T47D (cell line): ENCODE measurements around the gene TMEM272.
"Not testable (repeated sequence)": the region's sequence is repeated elsewhere in the genome, so short reads cannot be mapped to it uniquely, and the experiment has no call there.

Experiments used
- DNase-seq, 2 experiments: peaks; one replicate each; pipeline versions ENCODE4 v3.0.0 to v3.0.0-alpha.2; 2011 to 2012; ENCODE audit warnings: low read depth in 1 of 2, low spot score in 1 of 2
- JUND ChIP-seq: IDR thresholded peaks from 2 replicates; pipeline ENCODE4 v1.6.1; 2012; ENCODE audit warnings: low read depth
- in situ Hi-C: cut with HindIII; loops from 2 replicates; pipeline ENCODE4 v1.10.0; 2016; ENCODE audit warnings: low sequenced_read_pairs, low pct_unique_long_range_greater_than_20kb

The TMEM272 gene

GRCh38 chr13:51828730-51829567, 16.0 kb downstream of the TMEM272 start:
- TF ChIP-seq JUND = no peak
- no peak for DNase-seq
- in situ Hi-C loops = no loop called here

GRCh38 chr13:51827254-51827653, 17.7 kb downstream of the TMEM272 start:
- in situ Hi-C loops = no loop called here

GRCh38 chr13:51826606-51827005, 18.4 kb downstream of the TMEM272 start:
- in situ Hi-C loops = no loop called here
- DNase-seq = peak in 1 of 2 experiments; percentile 57
- TF ChIP-seq JUND = no peak

More at GRCh38 chr13:51827254-51827653, 17.7 kb downstream of the TMEM272 start:
- no peak for TF ChIP-seq JUND
- no peak for DNase-seq

GRCh38 chr13:51825681-51826254, 19.2 kb downstream of the TMEM272 start:
- in situ Hi-C loops = no loop called here
- no peak for TF ChIP-seq JUND
- DNase-seq = no peak

GRCh38 chr13:51825165-51825592, 19.8 kb downstream of the TMEM272 start:
- no peak for TF ChIP-seq JUND
- DNase-seq = no peak

GRCh38 chr13:51824712-51825111, 20.3 kb downstream of the TMEM272 start:
- DNase-seq, in situ Hi-C loops: not testable (repeated sequence)

More at GRCh38 chr13:51825165-51825592, 19.8 kb downstream of the TMEM272 start:
- in situ Hi-C loops = no loop called here

DNA sequence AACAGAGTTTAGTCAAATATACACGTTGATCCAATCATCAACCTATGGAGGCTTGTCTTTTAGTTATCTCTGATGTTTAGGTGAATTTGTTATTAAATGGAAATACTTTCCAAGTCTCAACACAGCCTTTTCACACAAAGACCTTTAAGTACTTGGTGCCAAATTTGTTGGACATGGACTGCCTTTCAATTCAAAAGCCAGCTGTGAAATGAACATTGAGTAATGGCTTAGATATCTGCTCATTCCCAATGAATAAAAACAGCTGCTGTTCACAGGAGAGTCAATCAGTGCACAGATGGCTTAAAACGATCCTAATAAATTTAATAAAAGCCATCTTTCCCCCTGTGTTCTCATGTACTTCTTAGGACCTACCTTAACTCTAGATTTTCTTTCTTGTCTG, 21.1 kb downstream of the TMEM272 start:
- in situ Hi-C loops = no loop called here
- no peak for TF ChIP-seq JUND
- DNase-seq = no peak

- in situ Hi-C loops = no loop called here
- TF ChIP-seq JUND = no peak
- DNase-seq = no peak
Measured at GRCh38 chr13:51823359-51823758, 21.6 kb downstream of the TMEM272 start.

GRCh38 chr13:51822106-51822815, 22.7 kb downstream of the TMEM272 start:
- in situ Hi-C loops = no loop called here
- TF ChIP-seq JUND = no peak
- DNase-seq = no peak

DNA sequence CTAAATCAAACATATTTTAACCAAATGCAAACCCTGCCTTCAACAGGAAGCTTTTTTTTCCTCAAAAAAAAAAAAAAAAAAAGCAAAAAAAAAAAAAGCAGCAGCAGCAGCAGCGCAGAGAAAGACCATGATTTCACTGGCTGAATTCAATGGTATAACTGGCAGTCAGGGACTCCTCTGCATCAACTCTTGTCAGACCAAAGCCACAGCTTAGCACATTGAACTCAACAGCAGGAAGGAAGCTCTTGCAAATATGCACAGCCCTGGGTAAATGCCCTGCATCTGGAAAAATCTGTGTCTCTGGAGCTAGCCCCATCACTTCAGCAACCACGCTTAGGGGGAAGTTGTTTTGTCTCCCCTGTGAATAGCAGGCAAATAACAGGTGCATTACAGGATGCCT, 23.4 kb downstream of the TMEM272 start:
- in situ Hi-C loops = no loop called here
- no peak for DNase-seq
- TF ChIP-seq JUND = no peak

GRCh38 chr13:51820016-51820597, 24.9 kb downstream of the TMEM272 start:
- in situ Hi-C loops = no loop called here
- TF ChIP-seq JUND = no peak
- no peak for DNase-seq

- no peak for TF ChIP-seq JUND
- in situ Hi-C loops = no loop called here
- DNase-seq = no peak
Measured at GRCh38 chr13:51819544-51819943, 25.4 kb downstream of the TMEM272 start.
